GM19455 (cell line): ENCODE data around the gene WRAP53.
A peak's percentile ranks its signal among the peaks of the same experiment; 100 is the strongest.
"Not testable (repeated sequence)": the region's sequence is repeated elsewhere in the genome, so short reads cannot be mapped to it uniquely, and the experiment has no call there.

ENCODE experiments used
- ATAC-seq: cut with Tn5 transposase; IDR thresholded peaks from one replicate; pipeline ENCODE4 v1.9.1; 2021; ENCODE audit not compliant: unreplicated experiment

Gene WRAP53

DNA sequence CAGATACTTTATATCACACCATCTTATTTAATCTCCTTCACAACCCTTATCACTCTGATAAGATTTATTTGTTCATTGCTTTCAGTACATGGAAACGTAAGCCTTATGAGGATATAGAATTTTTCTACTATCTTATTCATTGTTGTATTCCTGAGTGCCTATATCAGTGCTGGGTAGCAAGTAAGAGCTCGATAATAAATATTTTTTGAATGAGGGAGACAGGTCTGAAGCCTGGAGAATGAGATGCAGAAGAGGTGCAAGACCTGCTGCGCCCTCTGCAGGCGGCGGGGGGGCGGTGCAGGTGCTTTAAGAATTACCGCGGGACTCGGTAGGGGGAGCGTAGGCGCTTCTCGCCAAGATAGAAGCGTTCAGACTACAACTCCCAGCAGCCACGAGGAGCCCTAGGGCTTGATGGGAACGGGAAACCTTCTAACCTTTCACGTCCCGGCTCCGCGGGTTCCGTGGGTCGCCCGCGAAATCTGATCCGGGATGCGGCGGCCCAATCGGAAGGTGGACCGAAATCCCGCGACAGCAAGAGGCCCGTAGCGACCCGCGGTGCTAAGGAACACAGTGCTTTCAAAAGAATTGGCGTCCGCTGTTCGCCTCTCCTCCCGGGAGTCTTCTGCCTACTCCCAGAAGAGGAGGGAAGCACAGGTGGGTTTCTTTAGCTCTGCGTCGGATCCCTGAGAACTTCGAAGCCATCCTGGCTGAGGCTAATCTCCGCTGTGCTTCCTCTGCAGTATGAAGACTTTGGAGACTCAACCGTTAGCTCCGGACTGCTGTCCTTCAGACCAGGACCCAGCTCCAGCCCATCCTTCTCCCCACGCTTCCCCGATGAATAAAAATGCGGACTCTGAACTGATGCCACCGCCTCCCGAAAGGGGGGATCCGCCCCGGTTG is at the start of gene WRAP53:
Gene WRAP53 (plus strand): TSS at position 570 of the 900 bp plus-strand sequence. CDS start 172 bp downstream, at position 742.
- peak; percentile 66 for ATAC-seq

DNA sequence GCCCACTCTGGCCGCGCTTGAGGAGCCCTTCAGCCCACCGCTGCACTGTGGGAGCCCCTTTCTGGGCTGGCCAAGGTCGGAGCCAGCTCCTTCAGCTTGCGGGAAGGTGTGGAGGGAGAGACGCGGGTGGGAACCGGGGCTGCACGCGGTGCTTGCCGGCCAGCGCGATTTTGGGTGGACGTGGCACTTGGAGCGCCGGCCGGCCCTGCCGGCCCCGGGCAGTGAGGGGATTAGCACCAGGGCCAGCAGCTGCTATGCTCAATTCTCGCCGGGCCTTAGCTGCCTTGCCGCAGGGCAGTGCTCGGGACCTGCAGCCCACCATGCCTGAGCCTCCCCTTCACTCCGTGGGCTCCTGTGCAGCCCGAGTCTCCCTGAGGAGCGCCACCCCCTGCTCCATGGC is 47.5 kb upstream of the WRAP53 start:
- no peak for ATAC-seq

DNA sequence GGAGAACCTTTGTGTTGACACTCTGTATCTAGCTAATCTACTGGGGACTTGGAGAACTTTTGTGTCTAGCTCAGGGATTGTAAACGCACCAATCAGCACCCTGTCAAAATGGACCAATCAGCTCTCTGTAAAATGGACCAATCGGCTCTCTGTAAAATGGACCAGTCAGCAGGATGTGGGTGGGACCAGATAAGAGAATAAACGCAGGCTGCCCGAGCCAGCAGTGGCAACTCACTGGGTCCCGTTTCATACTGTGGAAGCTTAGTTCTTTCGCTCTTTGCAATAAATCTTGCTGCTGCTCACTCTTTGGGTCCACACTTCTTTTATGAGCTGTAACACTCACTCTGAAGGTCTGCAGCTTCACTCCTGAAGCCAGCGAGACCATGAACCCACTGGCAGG is 46.6 kb upstream of the WRAP53 start:
- ATAC-seq, result not testable (repeated sequence)

DNA sequence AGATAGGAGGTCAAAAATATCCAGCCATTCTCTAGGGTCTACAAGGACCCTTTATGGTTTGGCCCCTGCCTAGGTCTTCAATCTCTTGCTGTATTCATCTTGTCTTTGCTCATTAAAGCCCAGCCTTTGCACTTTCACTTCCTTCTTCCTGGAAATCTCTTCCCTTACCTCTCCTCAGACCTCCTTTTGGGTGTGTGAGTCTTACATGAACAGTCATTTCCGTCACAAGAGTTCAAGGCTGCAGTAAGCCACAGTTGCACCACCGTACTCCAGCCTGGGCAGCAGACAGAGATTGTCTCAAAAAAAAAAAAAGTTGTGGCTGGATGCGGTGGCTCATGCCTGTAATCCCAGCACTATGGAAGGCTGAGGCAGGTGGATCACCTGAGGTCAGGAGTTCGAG is 43.5 kb upstream of the WRAP53 start:
- ATAC-seq, result no peak

DNA sequence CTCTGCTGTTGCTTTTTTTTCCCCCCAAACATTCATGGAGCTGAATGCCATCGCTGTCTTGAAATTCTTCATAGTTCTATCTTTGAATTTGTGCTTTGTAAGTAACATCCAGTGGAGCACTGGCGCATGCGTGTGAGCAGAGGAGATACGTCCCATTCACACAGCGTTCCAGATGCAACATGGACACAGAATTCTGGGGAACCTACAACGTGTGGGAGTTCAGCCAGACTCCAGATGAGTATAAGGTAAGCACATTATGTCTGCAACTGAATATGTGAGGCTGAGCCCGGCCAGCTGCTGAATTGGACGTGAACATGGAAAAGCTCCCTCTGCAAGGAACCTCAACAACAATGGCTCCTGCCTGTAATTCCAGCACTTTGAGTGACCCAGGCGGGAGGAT is 41.8 kb upstream of the WRAP53 start:
- no peak for ATAC-seq

DNA sequence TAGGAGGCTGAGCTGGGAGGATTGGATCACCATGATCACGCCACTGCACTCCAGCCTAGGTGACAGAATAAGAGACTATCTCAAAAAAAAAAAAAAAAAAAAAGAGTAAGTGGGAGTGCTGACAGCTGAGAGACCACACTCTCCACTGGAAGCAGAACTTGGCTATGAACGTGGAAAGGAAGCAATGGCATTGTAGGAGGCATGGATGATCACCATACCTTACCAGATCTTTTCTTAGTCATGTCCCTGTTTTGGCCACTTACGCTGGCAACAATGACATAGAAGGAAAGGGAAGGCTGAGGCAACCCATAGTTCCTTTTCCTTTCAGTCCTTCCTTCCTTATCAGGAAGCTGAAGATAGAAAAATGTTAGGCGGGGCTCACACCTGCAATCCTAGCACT is 41.3 kb upstream of the WRAP53 start:
- ATAC-seq, result no peak

DNA sequence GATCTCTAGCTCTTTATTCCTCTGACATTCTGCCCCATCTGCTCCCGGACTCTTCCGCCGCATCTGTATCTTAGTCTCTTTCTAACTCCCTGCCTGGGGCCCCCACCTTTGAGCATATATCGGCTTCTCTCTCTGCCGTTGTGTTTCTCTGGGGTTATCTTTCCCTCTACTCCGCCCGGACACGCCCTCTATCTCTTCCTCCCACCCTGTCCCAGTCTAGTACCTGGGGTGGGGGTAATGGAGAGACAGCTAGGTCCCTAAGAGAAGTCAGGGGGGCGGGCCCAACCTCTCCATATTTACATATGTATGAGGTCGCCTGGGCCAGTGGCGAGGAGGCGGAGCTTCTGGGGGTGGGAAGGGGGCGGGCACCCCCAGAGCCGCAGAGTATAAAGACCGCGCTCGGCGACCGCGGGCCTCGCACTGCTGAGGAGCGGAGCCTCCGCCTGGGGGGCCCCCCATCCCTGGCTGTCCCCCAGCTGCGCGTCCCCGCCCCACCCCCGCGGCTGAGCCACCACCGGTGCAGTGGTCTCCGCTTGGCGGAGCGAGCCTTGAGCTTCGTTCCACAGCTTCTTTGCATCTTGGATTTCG is 37.7 kb upstream of the WRAP53 start, which contains the start of gene ATP1B2:
Gene ATP1B2 (plus strand): TSS at position 418 of the 588 bp plus-strand sequence. CDS start 593 bp downstream, outside the sequence.
- no peak for ATAC-seq

DNA sequence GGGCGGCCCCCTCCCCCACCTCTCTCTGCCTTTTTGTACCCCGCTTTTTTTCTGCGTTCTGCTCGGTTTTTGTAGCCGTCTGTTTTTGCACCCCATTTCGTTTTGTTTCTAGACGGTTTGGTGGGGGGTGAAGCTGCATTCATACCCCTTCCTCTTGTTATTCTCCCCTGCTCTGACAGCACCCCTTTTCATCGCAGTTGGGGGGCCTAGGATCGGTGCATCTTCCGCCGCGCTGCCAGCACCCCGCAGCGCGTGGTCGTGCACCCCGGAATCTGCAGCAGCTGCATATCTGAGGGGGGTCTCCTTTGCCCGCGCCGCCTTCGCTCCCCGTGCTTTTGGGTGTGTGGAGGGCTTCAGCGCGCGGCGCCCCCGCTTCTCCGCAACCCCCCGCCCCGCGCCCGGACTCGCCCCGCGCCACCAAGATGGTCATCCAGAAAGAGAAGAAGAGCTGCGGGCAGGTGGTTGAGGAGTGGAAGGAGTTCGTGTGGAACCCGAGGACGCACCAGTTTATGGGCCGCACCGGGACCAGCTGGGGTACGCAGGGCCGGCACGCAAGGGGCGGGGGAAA is 37.1 kb upstream of the WRAP53 start:
- no peak for ATAC-seq

DNA sequence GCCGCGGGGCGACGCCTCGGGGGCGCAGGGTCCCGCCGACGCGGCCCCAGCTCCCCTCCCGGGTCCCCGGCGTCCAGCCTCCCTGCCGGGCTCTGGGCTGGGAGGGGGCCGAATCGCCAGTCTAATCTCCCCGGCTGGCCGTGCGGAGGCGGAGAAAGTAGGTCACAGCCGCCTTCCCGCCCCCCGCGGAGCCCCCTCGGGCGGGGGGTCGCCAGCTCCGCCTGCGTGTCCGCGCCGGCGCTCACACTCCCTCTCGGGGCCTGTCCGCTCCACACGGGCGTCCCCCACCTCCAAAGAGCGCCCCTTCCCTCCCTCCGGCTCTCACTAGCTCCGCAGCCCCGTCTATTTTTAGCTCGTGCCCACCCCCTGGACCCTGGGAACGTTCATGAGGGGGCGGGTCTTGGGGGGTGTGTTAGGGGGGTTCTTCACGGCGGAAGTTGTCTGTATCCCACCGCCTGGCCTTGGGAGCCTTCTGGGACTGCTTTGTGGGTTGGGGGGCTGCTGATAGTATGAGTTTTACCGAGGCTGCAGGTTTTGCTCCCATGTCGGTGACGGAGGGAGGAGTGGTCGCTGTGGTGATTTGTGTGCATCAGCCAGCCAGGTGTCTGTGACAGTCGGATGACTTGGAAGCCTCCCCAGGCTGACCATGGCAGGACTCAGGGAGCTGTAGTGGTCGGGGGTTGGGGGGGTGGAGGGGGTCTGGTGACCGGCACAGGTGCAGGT is 36.5 kb upstream of the WRAP53 start:
- no peak for ATAC-seq

DNA sequence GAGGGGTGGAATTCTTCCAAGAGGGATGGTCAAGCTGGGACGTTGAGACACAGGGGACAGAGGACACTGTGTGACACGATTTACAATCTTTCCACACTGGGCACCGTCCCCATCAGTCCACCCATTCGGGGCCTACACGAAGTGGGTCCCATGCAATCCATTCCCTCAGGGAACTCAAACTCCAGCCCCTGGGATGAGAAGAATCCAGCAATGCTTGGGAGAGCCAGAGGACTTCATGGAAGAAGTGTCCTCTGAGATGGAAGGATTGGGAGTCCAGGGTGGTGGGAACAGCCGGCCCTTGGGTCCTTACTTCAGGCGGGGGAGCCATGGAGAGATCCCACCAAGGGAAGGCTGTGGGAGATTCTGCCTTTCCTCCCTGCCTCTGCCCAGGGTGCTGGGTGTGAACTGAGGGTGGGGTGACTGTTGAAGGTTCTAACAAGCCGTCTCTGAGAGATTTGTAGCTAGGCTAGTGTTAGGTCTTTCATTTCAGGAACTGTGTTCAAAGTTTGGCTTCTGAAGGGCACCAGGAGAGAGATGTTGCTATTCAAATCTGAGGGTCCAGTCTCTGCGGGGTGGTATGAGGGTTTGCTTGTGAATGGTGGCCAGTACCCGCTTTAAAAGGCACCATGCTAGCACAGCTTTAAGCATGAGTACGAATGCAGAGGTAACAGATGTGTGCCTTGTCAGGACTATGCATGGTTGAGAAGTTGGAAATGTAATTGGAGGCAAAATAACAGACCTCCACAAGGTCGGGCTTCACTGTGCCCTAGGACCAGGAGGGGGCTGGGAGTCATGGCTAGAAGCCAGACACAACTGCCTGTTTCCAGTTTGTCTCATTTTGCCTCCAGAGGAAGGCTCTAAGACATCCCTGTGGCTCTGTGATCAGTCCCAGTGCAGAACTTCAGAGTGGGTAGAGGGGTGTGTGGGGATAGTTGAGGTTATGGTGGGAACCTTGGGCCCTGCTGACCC is 35.6 kb upstream of the WRAP53 start:
- no peak for ATAC-seq

DNA sequence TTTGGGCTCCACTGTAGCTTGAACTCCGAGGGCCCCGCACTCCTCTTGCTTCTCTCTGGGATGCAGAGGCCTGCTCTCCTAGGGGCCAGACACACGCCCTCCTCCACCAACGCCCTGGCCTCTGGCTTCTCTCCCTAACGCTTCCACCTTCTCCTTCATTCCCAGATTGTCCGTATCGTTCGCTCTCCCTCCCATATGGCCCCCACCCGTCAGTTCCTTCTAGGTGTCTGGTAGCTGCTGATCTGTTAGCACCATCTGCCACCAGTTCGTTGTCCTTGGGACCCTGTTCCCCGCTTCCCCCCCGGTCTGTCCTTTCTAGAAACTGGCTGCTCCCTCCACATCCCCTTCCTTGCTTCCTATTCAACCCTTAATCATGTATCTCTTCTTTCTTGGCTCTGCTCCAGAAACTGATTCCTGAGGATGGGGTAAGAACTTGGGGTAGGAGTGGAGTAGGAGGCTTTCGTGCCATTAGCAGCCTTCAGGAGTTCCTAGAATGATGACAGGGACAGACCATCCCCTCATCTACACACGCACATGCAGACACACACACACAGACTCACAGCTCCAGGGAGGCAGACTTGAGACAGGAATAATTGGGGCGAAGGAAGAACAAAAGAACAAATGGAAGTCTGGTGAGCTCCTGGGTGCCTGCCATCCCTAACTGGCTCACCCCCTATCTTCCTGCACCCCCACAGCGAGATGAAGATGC is 33.3 kb upstream of the WRAP53 start:
- no peak for ATAC-seq

DNA sequence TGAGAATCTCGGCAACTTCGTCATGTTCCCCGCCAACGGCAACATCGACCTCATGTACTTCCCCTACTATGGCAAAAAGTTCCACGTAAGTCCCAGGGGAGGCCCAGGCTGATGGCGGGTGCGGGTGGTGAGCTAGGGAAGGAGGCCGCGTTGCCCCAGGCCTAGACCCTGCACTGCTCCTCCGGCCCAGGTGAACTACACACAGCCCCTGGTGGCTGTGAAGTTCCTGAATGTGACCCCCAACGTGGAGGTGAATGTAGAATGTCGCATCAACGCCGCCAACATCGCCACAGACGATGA is 32.8 kb upstream of the WRAP53 start:
- no peak for ATAC-seq

DNA sequence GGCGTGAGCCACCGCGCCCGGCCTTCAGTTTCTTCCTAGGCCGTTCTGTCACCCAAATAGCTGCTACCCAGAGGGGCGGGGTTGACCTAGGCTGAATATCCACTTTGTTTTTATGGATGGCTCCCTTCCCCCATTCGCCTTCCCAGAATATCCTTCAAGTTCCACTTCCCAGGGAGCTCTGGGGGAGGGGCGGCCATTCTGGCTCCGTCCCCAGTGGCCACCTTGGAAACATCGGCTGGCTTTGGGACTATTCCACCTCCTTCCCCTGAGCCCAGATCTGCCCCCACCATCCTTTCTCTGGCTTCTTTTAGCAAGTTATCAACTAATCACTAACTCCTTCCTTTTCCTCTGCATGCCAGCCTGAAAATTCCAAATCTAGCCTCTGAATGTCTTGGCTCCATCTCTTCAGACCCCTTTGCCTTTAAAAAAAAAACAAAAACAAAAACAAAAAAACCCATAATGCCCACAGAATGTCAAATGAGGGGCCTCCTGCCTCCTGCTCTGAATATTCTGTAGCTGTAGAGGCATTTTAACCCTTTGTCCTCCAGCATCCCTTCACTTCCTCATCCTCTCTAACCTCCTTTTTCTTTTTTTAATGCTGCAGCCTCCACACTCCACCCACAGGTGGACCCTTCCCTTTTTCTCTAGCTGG is 31.2 kb upstream of the WRAP53 start:
- ATAC-seq, result no peak

DNA sequence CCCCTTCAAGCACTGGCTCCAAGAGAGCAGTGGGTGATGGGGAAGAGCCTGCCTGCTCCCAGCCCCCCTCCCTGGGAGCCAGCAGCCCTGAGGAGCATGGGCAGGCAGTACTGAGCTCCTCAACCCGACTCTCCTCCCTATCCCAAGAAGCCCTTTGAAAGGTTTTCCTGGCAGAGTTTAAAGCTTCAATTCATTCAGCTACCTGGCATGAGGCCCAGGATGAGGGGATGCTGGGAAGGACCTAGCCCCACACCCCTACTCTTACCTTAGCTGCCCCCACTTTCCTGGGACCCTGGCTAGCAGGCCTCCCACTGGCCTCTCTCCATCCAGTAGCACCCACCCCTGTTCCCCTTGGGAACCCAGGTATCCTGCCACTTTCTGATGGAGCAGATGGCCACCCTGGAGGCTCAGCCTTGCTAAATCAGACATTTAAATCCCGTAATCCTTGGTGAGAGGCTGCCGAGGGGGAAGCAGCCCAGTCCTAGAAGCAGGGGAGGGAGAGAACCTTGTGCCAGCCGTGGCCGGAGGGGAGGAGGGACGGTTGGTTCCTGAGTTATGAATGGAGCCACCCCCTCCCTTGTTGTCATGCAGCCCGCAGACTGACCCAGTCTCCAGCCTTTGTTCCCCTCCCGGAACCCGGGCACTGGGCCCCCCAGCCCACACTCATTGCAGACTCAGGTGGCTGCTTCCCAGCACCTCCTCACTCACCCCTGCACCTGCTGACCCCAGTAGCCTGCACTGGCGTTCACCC is 20.4 kb upstream of the WRAP53 start:
- no peak for ATAC-seq

DNA sequence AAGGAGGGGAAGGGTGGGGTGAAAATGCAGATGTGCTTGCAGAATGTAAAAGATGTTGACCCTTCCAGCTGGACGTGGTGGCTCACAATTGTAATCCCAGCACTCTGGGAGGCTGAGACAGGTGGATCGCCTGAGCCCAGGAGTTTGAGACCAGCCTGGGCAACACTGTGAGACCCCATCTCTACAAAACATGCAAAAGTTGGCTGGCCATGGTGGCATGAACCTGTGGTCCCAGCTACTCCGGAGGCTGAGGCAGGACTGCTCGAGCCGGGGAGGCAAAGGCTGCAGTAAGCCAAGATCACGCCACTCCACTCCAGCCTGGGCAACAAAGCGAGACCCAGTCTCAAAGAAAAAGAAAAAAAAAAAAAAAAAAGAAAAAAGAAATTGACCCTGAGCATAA is 19.8 kb upstream of the WRAP53 start:
- no peak for ATAC-seq

DNA sequence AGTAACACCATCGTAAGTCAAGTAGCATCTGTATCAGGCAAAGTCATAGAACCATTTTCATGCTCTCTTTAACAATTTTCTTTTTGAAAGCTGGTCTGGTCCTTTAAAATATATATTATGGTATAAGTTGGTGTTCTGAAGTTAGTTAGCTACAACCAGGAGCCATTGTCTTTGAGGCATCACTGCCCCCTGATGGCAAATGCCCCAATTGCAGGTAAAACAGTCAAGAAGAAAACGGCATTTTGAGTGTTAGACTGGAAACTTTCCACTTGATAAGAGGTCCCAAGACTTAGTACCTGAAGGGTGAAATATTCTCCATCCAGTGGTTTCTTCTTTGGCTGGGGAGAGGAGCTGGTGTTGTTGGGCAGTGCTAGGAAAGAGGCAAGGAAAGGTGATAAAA is 15.0 kb upstream of the WRAP53 start:
- no peak for ATAC-seq

DNA sequence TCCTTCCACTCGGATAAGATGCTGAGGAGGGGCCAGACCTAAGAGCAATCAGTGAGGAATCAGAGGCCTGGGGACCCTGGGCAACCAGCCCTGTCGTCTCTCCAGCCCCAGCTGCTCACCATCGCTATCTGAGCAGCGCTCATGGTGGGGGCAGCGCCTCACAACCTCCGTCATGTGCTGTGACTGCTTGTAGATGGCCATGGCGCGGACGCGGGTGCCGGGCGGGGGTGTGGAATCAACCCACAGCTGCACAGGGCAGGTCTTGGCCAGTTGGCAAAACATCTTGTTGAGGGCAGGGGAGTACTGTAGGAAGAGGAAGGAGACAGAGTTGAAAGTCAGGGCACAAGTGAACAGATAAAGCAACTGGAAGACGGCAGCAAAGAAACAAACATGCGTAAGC is 13.3 kb upstream of the WRAP53 start:
- no peak for ATAC-seq

DNA sequence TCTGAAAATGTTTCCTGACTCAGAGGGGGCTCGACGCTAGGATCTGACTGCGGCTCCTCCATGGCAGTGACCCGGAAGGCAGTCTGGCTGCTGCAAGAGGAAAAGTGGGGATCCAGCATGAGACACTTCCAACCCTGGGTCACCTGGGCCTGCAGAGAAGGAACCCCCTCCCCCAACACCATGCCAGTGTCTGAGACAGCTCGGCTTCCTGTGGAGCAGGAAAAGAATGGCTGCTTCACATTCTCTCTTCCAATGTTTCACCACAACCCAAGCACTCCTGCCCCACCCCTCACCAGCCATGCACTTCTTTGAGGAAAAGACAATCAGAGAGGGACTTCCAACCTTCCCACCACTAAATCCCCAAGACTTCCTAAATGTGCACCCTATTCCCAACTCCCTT is 11.7 kb upstream of the WRAP53 start:
- ATAC-seq, result no peak
